Fibroblast of lung (primary cell): Measurements from ENCODE around the gene ZNF354C. TPM values are rescaled to one million over a fixed set of nuclear protein-coding genes. Genes with fewer than 3 reads are reported as not detected.

Source experiments
- DNase-seq, 2 donors: peaks; one replicate each; pipeline versions ENCODE4 v3.0.0 to v3.0.0-alpha.2; 2010; ENCODE audit warnings: low read depth in 2 of 2
- H2AFZ ChIP-seq: 2 replicates; pipeline ENCODE4 v1.5.1; 2012; ENCODE audit warnings: low read length, control low read depth, inconsistent platforms
- H3K27ac ChIP-seq: 2 replicates; pipeline ENCODE4 v1.5.1; 2011; ENCODE audit warnings: low read length, control low read depth; ENCODE audit not compliant: insufficient read depth
- H3K27me3 ChIP-seq: 2 replicates; pipeline ENCODE4 v1.5.1; 2011; ENCODE audit warnings: mild to moderate bottlenecking, low read length; ENCODE audit not compliant: control insufficient read depth, insufficient read depth
- H3K36me3 ChIP-seq: 2 replicates; pipeline ENCODE4 v1.5.1; 2011; ENCODE audit warnings: low read length; ENCODE audit not compliant: control insufficient read depth, insufficient read depth
- H3K4me1 ChIP-seq: 2 replicates; pipeline ENCODE4 v1.5.1; 2011; ENCODE audit warnings: low read length; ENCODE audit not compliant: control insufficient read depth, insufficient read depth; ENCODE audit errors: extremely low read depth
- H3K4me2 ChIP-seq: 2 replicates; pipeline ENCODE4 v1.5.1; 2011; ENCODE audit warnings: low read length, control low read depth; ENCODE audit not compliant: insufficient read depth; ENCODE audit errors: extremely low read depth
- H3K4me3 ChIP-seq, 4 experiments: fragments of 200-600 bp in 1 of 4; sonication (generic) in 1 of 4; replicated peaks in 1 of 4; 2 replicates each; pipeline ENCODE4 v1.5.1; 2011 to 2016; ENCODE audit warnings: low read length in 4 of 4, low read depth in 3 of 4, mild to moderate bottlenecking in 3 of 4, control low read depth in 2 of 4, inconsistent platforms in 1 of 4, mixed read lengths in 1 of 4; ENCODE audit not compliant: insufficient read depth in 1 of 4; ENCODE audit errors: control extremely low read depth in 1 of 4
- H3K79me2 ChIP-seq: 2 replicates; pipeline ENCODE4 v1.5.1; 2012; ENCODE audit warnings: mild to moderate bottlenecking, low read length, inconsistent platforms; ENCODE audit not compliant: control insufficient read depth, insufficient read depth
- H3K9ac ChIP-seq: 2 replicates; pipeline ENCODE4 v1.5.1; 2011; ENCODE audit warnings: mild to moderate bottlenecking, low read length, control low read depth; ENCODE audit not compliant: insufficient read depth
- H3K9me3 ChIP-seq: 2 replicates; pipeline ENCODE4 v1.5.1; 2012; ENCODE audit warnings: low read depth, low read length; ENCODE audit not compliant: control insufficient read depth, insufficient read depth
- H4K20me1 ChIP-seq: 2 replicates; pipeline ENCODE4 v1.5.1; 2011; ENCODE audit warnings: low read length; ENCODE audit not compliant: control insufficient read depth, insufficient read depth; ENCODE audit errors: extremely low read depth
- CTCF ChIP-seq, 2 donors: IDR thresholded peaks in 1 of 2; conservative IDR thresholded peaks in 1 of 2; 1 replicate in 1 of 2; 2 replicates in 1 of 2; pipeline ENCODE4 v1.5.1; 2011 to 2012; ENCODE audit warnings: low read length in 2 of 2, control low read depth in 1 of 2, inconsistent platforms in 1 of 2, low read depth in 1 of 2, mild to moderate bottlenecking in 1 of 2
- EZH2 ChIP-seq: IDR thresholded peaks from 2 replicates; pipeline ENCODE4 v1.5.1; 2012; ENCODE audit warnings: low read length, control low read depth, mild to moderate bottlenecking; ENCODE audit errors: missing control alignments
- polyA plus RNA-seq, 2 donors: library from polyadenylated mRNA; depleted of rRNA in 1 of 2; stranded (reverse) in 1 of 2; unstranded in 1 of 2; fragments of >200 nt; gene quantifications; 2 replicates each; pipeline ENCODE4 v1.2.1, GENCODE V29; 2011 to 2012; ENCODE audit warnings: missing spikeins in 1 of 2
- total RNA-seq: library from RNA; depleted of rRNA; stranded (reverse); fragments of >200 nt; gene quantifications from 2 replicates; pipeline ENCODE4 v1.2.1, GENCODE V29; 2014

ZNF354C gene
- total and polyA plus RNA-seq, 2 donors (not counting 1 experiment from before 2014, with no cell fraction given), result 4.4 to 12.4 TPM

- Histone ChIP-seq H3K27ac (no peak overlapping the region), H4K20me1 (no peaks in the 10 kb centered on the region), H3K4me1 (no peaks in the 10 kb centered on the region), H3K79me2 (no peaks in the 10 kb centered on the region), H3K4me3 (no peak overlapping the region), H3K27me3 (no peaks in the 10 kb centered on the region), H3K36me3 (no peaks in the 10 kb centered on the region), H3K9ac (no peak overlapping the region), H3K9me3 (no peaks in the 10 kb centered on the region), H2AFZ (no peak overlapping the region), H3K4me2 (no peak overlapping the region)
- no peak for DNase-seq
- no peak for TF ChIP-seq CTCF (conservative IDR thresholded peaks at IDR 0.05 in 1 of 2, IDR thresholded peaks at IDR 0.05 in 1 of 2; ENCODE audit: low read depth in 1 of 2, low read length in 2 of 2)
- no peak for TF ChIP-seq EZH2
Observed at GRCh38 chr5:179044765-179045164, 15.4 kb upstream of the ZNF354C start.

- no peaks in the 10 kb centered on the region for H3K4me1 ChIP-seq
- TF ChIP-seq CTCF (conservative IDR thresholded peaks at IDR 0.05 in 1 of 2, IDR thresholded peaks at IDR 0.05 in 1 of 2; ENCODE audit: low read depth in 1 of 2, low read length in 2 of 2) (no peak), EZH2 (no peak)
- no peaks in the 10 kb centered on the region for H3K9me3 ChIP-seq
- DNase-seq, result no peak
- no peak overlapping the region for H2AFZ ChIP-seq
- no peaks in the 10 kb centered on the region for H3K27me3 ChIP-seq
- no peak overlapping the region for H3K4me3 ChIP-seq
- no peaks in the 10 kb centered on the region for H3K79me2 ChIP-seq
- no peaks in the 10 kb centered on the region for H3K36me3 ChIP-seq
- H3K27ac ChIP-seq, result no peak overlapping the region
- H4K20me1 ChIP-seq, result no peaks in the 10 kb centered on the region
- no peak overlapping the region for H3K4me2 ChIP-seq
- no peak overlapping the region for H3K9ac ChIP-seq
Observed at GRCh38 chr5:179051784-179052183, 8.4 kb upstream of the ZNF354C start.

GRCh38 chr5:179054036-179054785 lies 6.0 kb upstream of the ZNF354C start:
- Histone ChIP-seq H3K79me2 (no peaks in the 10 kb centered on the region), H4K20me1 (no peaks in the 10 kb centered on the region), H3K27me3 (no peaks in the 10 kb centered on the region), H3K9ac (no peak overlapping the region), H3K27ac (no peak overlapping the region), H3K4me3 (no peak overlapping the region), H3K4me2 (no peak overlapping the region), H3K36me3 (no peaks in the 10 kb centered on the region), H2AFZ (no peak overlapping the region), H3K4me1 (no peaks in the 10 kb centered on the region), H3K9me3 (no peaks in the 10 kb centered on the region)
- TF ChIP-seq EZH2 (no peak), CTCF (conservative IDR thresholded peaks at IDR 0.05 in 1 of 2, IDR thresholded peaks at IDR 0.05 in 1 of 2; ENCODE audit: low read depth in 1 of 2, low read length in 2 of 2) (no peak)
- DNase-seq, result no peak
